Measurements from ENCODE around the gene PLCL2.
"Not testable (repeated sequence)": the region's sequence is repeated elsewhere in the genome, so short reads cannot be mapped to it uniquely, and the experiment has no call there.

PLCL2 gene

GRCh38 chr3:17075907-17076306, 191.2 kb downstream of the PLCL2 start:
- no peak for DNase-seq (ENCODE audit: low read depth in 2 of 2)

- no peak for DNase-seq (ENCODE audit: low read depth in 2 of 2)
These were observed 192.3 kb downstream of the PLCL2 start for GRCh38 chr3:17076940-17077605.

GRCh38 chr3:17077606-17078005, 192.9 kb downstream of the PLCL2 start:
- DNase-seq (ENCODE audit: low read depth in 2 of 2) = no peak

DNA sequence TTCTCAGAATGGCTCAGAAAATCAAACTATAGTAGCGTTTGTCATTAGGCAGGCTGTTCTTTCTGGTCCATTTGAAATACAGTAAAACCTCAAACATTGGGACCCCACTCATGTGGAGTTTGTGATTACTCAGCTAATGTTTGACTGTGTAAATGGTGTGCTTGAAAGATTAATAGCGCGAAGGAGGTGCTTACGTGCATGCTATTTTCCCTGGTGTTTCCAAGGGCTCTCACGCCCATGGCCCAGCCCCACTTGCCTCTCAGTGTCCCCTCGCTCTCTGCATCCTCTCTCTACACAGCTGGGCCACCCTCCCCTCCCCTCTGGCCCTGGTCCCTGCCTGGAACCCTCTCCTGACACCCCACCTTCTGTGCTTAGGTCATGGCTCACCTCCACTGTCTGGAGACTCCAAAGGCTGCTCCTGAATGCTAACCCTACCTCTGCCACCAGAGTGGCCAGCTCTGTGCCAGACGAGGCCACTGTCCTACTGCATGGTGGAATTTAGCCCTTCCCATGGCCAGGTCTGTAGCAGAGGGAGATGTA, 194.2 kb downstream of the PLCL2 start:
- no peak for DNase-seq (ENCODE audit: low read depth in 2 of 2)

- no peak for DNase-seq (ENCODE audit: low read depth in 2 of 2)
These were observed 195.2 kb downstream of the PLCL2 start for GRCh38 chr3:17079933-17080332.

DNA sequence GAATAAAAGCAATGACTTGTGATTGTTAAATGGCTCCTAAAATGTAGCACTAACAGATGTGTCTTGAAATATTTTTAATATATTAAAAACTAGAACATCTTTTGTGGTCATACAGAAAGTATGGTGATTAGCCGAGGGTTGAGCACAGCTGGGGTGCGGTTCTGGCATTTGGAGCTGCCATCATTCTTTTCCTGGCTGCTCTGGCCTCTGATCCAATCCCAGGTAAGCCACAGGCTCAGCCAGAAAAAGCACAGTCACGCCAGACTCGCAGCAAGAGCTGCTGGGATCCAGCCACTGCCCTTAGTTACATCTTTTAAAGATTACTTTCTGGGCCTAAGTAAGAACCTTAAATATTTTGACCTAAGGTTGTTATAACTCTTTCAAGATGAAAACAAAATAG, 196.8 kb downstream of the PLCL2 start:
- no peak for DNase-seq (ENCODE audit: low read depth in 2 of 2)

GRCh38 chr3:17087509-17087908, 202.8 kb downstream of the PLCL2 start:
- DNase-seq (ENCODE audit: low read depth in 2 of 2) = no peak

- DNase-seq (ENCODE audit: low read depth in 2 of 2) = no peak
These were observed 203.3 kb downstream of the PLCL2 start for GRCh38 chr3:17088017-17088416.

- peak; percentile 45 to 46 for DNase-seq (ENCODE audit: low read depth in 2 of 2)
These were observed 204.0 kb downstream of the PLCL2 start for GRCh38 chr3:17088602-17089313.

- DNase-seq (ENCODE audit: low read depth in 2 of 2) = no peak
These were observed 204.6 kb downstream of the PLCL2 start for GRCh38 chr3:17089314-17089700.

- no peak for DNase-seq (ENCODE audit: low read depth in 2 of 2)
These were observed 205.7 kb downstream of the PLCL2 start for GRCh38 chr3:17090280-17090983.

- no peak for DNase-seq (ENCODE audit: low read depth in 2 of 2)
These were observed 207.3 kb downstream of the PLCL2 start for GRCh38 chr3:17091910-17092582.

DNA sequence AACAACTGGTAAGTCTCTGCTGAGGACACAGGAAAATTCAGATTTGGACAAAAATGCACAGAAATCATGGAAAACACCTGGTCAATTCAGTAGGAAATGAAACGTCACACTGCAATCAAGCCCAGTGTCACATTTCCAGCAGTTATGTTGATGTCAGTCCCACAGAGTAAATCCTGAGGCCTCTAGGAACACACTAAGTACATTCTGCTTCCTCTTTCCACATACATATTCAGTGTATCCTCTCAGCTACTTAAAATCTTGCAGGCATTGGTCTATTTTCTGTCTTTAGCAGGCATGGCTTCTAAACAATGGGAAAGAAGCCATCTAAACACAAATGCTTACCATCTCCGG, 207.8 kb downstream of the PLCL2 start:
- DNase-seq (ENCODE audit: low read depth in 2 of 2) = no peak

GRCh38 chr3:17094551-17094950, 209.8 kb downstream of the PLCL2 start:
- DNase-seq (ENCODE audit: low read depth in 2 of 2) = no peak

DNA sequence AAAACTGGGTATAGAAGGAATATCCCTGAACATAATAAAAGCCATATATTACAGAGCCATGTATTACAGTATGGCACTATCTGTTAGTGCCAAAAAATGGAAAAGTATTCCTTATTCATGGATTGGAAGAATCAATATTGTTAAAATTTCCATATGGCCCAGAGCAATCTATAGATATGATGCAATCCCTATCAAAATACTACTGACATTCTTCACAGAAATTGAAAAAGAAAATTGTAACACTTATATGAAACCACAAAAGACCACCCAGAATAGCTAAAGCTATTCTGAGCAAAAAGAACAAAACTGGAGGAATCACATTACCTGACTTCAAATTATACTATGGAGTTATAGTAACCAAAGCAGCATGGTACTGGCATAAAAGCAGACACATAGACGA, 218.8 kb downstream of the PLCL2 start:
- no peak for DNase-seq (ENCODE audit: low read depth in 2 of 2)

DNA sequence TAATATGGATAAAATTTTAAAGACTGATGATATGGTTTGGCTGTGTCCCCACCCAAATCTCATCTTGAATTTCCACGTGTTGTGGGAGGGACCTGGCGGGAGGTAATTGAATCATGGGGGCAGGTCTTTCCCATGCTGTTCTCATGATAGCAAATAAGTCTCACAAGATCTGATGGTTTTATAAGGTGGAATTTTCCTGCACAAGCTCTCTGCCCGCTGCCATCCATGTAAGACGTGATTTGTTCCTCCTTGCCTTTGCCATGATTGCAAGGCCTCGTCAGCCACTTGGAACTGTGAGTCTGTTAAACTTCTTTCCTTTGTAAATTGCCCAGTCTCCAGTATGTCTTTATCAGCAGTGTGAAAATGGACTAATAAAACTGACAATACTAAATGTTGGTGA, 222.0 kb downstream of the PLCL2 start:
- DNase-seq (ENCODE audit: low read depth in 2 of 2) = not testable (repeated sequence)

DNA sequence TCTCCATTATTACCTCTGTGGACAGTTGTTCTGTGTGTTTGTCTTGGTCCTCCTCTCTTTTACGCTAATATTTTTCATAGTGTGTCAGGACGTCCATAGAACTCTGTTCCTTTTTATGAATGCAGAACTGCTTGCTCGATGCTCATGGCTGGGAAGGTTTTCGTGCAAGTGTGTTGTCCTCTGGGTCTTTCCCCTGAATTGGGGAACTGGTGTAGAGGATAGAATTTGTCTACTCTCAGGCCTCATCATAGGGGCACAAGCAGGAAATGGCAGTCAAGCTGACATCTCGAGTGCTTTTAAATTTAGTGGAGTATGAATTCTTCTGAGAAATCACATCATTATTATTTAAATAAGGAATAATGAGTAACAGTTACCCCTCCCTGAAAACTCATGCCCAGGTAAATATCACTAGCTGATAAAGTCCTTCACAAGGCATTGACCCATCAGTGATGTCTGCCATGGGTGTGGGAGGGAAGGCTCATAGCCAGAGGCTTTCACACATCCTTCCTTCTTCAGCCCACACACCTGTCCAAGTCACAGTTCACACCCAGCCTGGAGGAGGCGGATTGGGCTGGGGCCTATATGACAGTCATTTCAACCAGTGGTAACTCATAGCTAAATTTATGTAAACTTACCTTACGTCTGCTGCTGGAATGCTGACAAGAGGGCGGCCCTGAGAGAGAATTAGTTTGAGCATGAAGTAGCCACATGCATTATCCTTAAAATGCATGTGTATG, 226.1 kb downstream of the PLCL2 start:
- DNase-seq (ENCODE audit: low read depth in 2 of 2) = no peak

DNA sequence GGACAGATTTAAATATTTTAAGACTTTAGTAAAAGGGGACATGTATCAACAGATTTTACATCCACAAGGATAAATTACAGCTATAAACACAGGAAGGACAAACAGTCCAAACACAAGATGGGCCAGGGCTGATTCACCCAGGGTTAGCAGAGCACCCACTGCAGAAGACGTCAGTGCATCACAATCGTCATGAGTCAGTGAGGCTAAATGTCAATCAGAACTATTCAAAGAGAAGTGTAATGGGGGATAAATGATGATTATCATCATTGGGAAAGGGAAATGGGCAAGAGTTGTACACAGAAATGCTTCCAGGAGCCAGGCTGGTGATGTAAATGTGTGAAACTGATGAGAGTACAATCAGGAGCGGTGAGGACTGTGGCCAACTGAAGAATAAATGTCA, 226.8 kb downstream of the PLCL2 start:
- no peak for DNase-seq (ENCODE audit: low read depth in 2 of 2)

DNA sequence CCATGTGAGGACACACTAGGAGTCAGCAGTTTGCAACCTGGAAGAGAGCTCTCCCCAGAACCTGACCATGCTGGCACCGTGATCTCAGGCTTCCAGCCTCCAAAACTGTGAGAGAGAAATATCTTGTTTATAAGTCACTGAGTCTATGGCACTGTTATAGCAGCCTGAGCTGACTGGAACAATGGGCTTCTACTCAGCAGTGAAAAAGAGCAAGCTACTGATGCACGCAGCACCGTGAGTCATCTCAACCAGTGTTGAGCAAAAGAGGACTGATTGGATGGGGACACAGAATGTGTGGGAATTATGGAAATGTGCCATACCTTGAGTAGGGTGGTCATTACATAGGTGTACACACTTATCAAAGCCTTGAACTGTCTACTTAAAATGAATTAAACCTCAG, 230.4 kb downstream of the PLCL2 start:
- no peak for DNase-seq (ENCODE audit: low read depth in 2 of 2)

DNA sequence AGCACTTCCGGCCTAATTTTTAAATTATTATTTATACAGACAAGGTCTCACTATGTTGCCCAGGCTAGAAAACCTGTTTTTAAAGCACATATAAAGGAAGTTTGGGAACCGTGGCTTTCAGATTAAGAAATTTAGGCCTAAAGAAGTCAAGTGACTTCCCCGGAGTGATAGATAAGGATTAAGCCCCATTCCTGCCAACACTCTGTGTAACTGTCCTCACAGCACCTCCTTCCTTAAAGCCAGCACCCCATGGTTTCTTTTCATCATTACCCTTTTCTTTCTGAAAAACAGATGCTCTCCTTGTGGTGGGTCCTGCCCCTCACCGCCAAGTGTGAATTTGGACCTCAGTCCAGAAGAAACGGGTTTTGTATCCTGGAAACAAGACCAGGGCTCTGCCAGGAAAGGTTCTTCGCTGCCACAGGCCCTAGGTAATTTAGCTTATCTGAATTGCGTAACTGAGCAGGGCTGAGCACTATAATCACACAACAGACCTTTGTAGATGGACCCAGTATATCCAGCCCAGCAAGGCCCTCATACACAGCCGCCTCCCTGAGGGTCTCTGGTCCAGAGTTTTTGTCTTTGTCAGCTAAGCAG, 231.3 kb downstream of the PLCL2 start:
- DNase-seq (ENCODE audit: low read depth in 2 of 2) = no peak

DNA sequence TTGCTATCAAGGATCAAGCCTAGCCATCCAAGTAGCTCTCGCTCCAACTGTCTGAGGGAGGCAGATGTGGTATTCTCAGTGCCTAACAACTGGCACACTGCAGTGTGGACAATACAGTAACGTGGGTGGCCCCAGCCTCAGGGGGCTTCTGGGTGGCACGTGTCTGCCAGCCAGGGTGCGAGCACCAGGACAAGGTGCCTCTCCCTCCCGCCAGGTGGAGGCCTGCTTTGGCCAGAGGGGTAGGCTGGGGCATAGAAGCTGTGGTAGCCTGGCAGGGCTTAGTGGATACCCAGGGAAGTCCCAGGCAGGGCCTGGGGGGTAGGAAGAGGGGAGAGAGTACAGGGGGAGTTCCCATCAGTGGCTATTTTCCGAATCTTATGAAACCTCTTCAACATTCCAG, 234.0 kb downstream of the PLCL2 start:
- DNase-seq (ENCODE audit: low read depth in 2 of 2) = no peak
